NAMALWA (cell line): ENCODE results near the gene CALU.

ENCODE experiments used
- DNase-seq: peaks from one replicate; pipeline ENCODE4 v3.0.0-alpha.2; 2015; ENCODE audit warnings: low spot score

CALU gene

GRCh38 chr7:128811631-128812430, 72.7 kb downstream of the CALU start:
- DNase-seq: no peak

GRCh38 chr7:128812514-128813168, 73.5 kb downstream of the CALU start:
- no peak for DNase-seq

- DNase-seq: no peak
These were observed 75.3 kb downstream of the CALU start for GRCh38 chr7:128814499-128814898.

GRCh38 chr7:128815289-128815942, 76.3 kb downstream of the CALU start:
- no peak for DNase-seq

- DNase-seq: no peak
These were observed 79.5 kb downstream of the CALU start for GRCh38 chr7:128818694-128819093.
